SKM-1 (cell line): ENCODE measurements around the gene SHH.
"Not testable (repeated sequence)": the region's sequence is repeated elsewhere in the genome, so short reads cannot be mapped to it uniquely, and the experiment has no call there.

Experiments used
- DNase-seq: peaks from one replicate; lab custom pipeline; 2025; ENCODE audit not compliant: unreplicated experiment; lab: John Stamatoyannopoulos, UW

SHH gene

DNA sequence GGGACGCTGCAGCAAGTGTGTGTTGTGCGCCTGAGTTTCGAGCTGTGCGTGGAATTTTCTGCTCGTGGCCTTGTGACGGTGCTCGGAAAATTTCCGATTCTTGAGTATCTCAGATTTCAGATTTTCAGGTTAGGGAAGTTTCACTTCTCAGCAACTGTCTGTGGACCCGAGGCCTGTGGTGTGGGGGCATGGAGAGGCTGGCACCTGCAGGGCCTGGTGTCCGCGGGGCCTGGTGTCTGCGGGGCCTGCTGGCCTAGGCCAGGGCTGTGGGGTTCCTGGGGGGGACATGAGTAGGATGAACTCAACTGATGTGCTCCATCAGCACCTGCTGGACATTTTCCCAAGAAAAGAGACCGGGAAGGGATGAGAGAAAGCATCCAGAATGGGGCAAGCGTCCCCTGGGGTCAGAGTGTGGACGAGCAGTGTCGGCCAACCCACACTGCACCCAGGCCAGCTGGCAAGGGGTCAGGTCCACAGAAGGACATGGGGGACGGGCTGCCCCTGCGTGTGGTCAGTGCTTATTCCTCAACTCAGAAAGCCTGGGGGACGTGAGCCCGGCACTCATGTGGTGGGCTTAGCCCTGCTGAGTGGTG is 31.3 kb upstream of the SHH start:
- DNase-seq: no peak

DNA sequence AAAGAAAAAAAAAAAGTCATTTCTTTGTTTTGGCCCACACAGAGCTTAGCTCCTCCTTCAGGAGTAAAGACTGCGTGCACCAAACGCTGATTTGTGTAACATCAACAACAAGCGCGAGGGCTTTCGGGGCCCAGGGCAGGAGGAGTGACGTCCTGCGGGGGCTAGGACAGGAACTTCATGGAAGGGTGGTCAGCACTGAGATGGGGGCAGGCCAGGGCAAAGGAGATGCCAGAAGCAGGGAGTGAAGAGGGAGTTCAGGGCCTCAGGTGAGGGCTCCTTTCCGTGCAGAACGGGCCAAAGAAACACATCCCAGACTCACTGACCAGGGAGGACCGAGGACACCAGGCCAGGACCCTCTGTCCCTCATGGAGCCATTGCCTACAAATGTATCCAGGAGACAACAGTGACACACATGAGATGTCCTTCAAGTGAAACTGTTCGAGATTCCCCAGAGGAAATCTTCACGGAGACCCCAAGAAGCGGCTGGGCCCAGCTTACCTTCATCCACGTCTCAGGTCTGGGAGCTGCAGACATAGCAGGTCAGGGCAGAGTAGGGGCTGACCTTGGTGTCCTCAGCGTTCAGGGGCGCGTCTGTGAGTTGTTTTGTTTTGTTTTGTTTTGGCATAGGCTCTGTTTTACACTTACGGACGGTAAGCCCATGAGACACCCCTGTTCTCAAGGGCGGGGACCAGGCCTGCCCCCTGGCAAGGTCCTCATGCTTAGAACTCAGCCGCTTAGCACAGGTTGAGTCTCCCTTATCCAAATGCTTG is 30.4 kb upstream of the SHH start:
- no peak for DNase-seq

DNA sequence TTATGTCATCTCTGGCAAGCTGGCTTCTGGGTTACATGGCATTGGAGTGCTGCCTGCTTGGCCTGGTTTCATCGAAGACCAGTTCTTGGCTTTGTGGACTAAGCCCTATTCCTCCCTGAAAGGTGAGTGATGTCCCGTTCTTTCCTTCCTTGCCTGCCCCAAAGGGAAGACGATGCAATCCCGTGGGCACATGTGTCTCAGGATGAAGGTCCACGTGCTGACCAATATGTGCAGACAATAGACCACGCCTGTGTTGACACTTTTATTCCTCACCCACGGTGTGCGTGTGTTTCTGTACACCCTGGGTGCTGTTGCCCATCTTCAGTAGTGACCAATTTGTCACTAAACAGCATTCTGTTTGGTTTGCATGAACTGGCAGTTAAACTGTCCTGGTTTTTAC is 28.6 kb upstream of the SHH start:
- DNase-seq: no peak

DNA sequence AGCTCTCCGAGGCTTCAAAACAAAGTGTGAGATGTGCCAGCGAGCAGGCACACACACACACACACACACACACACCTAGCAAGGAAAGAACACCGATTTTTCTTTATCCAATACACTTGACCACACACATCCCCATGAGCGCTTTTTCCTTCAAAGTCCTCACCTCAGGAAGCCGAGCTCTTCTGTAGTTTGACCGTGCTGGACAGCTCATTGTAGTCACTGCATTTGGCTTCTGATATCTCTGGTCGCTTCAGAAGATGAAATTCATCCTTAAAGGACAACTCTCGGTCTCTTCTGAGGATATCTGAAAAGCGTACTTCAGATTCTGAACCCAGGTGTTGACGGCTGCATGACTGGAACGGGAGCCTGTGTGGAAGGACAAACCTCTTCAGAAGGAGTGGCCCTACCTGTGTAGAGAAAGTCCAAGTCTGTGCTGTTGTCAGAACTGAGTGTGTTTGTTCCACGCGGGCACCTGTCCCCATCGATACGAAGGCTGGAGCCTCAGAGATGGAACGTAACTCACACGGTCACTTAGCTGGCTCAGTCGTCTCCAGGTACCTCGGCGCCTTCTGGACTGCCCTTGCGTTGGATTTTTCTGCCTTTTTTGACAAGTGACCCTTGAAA is 28.1 kb upstream of the SHH start:
- no peak for DNase-seq

DNA sequence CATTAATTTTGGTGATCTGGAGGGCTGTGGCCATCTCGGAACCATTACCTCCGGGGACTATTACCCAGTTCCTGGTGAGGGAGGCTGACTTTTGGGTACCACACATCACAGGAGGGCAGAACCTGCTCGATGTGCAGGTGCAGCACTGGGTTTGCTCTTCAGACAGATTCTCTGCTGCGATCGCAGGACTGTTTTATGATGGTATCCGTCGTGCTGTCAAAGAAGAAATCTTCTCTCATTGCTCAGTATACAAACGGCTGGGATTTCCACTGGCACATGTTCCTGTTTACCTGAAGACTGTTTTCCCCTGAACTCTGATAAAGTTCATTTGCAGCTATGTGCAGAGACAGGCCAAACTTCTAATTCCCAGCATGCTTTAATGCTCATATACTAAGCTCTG is 27.2 kb upstream of the SHH start:
- no peak for DNase-seq

DNA sequence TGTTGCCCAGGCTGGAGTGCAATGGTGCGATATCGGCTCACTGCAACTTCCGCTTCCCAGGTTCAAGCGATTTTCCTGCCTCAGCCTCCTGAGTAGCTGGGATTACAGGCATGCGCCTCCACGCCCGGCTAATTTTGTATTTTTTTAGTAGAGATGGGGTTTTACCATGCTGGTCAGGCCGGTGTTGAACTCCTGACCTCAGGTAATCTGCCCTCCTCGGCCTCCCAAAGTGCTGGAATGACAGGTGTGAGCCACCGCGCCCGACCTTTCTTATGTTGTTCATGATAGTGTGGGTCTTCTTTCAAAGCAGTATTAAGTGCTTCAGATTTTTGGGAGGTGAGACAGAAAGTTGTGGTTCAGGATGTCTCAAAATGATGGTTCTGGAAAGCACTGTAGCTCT is 26.0 kb upstream of the SHH start:
- DNase-seq: not testable (repeated sequence)

DNA sequence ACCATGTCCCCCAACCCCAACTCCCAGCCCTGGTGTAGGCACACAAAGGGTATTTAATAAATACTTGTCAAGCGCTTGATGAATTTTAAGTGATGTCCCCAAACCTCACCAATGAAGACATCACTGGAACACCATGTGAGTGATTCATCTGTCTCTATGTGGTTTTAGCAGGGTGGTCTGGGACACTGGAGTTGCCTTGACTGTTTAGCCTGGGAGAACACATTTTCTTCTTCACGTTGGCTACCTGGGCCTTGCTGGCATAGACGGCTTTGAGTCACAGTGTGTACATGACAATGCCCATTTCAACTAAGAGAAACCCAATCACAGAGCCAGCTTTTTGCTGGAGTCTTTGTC is 24.8 kb upstream of the SHH start:
- no peak for DNase-seq

DNA sequence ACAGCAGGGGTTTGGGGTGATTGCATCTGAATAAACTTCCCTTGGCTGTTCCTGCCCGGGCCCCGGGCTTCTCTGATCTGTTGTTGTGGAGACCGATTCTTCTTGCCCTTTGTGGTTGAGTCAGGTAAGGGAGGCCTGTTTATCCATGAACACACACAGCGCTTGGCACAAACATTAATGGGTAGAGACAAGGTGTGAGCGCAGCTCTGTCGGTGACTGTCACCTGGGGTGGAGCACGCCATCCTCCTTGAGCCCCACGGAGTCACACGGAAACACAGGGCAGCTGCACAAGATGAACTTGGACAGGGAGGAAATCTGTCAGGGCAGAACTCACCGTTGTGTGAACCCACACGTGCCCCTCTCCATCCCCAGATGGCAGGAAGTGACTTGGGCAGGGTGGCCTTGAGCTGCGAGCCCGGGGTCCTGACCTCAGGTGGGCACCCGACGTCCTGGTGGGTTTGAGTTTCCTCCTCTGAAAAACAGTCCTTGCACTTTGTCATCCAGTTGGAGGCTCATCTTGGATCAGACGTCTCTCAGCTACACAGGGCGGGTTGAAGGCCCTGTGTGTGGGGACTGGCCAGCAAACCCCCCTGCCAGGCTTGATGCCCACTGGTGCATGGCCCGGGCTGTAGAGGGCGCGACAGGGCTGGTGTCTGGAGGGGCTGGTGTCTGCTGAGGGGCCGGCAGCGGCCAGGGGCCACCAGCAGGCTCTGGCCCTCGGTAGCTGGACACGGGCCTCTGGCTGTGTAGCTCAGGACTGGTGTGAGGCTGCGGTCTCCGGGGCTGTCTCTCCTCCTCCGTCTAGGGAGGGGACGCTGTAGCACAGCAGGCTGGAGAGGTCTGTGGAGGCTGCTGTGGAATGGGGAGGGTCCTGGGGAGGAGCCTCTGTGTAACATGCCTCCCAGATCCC is 24.2 kb upstream of the SHH start:
- DNase-seq: no peak

DNA sequence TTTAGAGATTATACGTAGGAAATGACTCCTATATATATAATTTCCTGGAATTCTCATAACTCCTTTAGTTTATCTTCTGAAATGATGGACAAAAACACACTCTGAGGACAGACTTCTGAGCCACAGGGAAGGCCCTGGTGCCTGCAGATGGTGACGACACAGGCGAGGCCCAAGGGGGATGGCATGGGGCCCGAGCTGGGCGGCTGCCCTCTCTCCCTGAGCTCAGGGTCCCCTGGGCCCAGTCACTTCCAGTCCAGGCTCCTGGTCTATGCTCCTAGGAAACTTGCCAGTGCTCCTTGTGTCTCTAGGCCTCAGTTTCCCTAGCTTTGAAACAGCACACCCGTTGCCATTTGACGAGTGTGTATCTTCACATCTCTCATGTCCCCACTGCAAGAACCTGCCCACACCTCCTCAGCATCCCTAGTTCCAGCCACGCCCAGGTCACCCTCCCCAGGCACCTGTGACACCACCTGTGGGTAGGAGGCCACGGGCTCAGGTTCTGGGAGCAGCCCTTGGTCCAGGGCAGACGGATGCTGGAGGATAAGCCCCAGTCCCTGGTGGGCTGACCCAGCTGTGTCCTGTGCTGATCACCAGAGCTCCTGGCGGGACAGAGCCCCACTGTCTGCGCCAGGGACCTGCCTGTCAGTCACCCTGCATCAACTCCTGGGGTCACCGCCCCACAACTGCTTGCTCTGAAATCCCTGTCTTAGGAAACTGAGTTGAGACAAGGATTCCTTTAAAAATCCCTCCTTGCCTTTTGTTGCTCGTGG is 23.4 kb upstream of the SHH start:
- DNase-seq: no peak

DNA sequence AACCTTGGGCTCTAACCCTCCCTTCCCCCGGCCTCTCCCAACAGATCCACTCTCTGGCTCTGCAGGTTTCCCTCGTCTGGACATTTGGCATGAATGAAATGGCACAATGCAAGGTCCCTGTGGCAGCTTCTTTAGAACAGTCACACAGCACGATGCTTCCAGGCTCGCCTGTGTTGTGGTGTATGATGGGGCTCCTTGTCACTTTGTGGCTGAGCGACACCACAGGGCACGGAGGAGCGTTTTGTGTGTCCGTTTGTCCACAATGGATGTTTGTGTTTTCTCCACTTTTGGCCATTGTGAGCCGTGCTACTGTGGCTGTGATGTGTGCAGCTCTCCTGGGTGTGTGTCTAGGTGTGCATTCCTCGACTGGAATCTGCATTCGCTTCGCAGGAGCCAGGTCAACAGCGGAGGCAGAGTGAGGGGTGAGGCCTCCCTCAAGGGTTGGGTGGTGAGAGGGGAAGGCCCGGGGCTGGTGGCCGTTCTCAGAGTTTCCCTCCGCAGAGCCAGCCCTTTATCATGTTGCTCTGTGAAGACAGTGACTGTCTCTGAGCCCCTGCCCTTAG is 22.3 kb upstream of the SHH start:
- no peak for DNase-seq

DNA sequence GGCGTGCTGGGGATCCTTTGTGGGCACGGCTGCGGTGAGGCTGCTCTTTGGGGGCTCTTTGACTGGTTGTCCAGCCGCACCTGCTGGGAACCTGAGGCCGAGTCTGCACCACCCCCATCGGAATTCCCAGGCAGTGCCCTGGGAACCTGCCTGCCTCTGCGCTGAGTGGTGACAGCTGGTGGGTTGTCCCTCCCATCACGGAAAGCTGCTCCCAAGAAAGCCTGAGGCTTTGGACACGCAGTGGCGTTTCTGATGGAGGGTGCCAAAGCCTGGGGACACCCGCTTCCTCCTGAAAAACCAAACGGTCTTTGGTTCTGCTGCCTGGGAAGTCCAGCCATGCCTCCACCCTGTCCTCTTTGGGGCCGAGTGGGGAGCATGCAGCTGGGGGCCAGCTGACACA is 21.4 kb upstream of the SHH start:
- no peak for DNase-seq

DNA sequence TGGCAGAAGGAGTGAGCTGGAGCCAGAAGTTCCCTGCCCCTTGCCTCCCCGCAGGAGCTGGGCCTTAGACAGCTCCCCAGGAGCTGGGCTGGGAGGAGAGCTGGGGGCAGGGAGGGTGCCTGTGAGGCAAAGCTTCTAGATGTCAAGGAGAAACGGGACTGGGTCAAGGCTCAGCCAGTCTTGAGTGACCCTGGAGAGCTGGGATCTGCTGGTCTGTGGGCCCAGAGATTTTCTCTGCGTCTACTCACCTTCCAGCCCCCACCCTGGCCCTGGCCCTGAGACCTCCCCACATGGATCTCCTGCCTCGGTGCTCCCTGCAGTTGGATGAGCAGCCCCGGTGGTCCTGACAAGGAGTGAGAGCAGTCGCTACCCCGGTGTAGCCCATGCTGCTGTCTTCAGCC is 20.3 kb upstream of the SHH start:
- DNase-seq: no peak

DNA sequence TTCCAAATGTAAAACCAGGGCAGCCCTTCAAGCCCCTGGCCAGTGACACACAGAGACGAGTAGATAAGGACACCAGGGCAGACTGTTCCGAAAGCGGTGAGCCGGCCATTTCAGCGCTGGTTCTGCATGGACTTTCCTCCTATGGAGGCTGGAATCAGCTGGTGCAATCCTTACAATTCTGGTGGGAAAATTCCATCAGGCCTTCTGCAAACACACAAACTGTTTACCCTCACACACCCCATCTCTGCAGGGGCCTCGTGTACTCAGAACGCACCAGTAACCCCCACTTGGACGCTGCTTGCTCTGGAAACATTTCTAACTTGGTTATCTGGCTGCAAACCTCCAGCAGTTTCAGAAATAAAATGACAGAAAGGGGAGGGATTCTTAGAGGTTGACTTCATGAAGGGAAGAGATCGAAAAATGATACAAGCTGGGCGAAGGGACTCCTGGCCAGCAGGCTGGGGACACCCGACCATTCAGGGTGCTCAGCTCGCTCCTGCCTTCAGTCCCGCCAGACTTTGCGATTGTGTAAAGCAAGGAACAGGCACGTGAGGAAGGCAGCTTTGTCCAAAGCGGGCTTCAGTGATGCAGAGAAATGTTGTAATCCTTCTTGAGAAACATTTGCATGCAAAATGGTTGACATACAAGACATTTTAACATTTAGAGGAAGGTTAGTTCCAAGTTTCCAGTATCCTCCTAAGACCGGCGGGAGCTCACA is 19.7 kb upstream of the SHH start:
- no peak for DNase-seq

DNA sequence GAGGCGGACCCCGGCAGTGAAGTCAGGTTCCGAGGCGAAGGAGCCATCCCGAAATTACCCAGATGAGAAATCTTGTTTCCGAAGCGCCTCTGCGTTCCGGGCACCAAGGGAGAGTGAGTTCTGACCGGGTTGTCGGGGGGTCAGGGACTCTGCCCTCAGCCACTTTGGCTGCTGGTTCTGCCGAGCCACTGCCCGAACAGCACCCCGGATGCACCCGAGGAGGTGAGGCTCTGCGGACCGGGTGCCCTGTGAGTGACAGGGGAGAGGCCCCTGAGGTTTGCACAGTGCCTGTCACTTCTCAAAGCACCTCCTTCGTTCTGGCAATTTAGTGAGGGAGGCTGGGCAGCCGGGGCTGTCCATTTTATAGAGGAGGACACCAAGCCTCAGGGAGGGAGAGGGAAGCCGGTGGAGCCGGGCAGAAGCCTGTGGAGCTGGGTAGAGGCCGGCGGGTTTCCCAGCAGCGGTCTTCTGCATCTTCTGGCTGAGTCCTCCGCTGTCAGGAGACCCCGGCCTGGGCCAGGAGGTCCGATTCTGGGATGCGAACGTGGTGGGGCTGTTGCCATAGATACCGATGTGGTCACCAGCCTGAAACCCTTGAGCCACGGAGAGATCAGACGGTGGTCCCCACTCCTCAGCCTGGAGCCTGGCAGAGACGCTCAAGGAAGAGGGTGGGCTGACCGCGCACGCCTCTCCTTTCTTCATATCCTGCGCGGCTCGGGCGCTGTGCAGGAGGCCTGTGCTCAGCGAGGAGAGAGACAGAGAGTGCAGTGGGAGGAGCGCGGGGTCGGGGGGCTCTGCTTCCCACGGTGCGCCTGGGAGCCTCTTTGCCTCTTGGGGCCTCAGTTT is 18.9 kb upstream of the SHH start:
- DNase-seq: no peak

DNA sequence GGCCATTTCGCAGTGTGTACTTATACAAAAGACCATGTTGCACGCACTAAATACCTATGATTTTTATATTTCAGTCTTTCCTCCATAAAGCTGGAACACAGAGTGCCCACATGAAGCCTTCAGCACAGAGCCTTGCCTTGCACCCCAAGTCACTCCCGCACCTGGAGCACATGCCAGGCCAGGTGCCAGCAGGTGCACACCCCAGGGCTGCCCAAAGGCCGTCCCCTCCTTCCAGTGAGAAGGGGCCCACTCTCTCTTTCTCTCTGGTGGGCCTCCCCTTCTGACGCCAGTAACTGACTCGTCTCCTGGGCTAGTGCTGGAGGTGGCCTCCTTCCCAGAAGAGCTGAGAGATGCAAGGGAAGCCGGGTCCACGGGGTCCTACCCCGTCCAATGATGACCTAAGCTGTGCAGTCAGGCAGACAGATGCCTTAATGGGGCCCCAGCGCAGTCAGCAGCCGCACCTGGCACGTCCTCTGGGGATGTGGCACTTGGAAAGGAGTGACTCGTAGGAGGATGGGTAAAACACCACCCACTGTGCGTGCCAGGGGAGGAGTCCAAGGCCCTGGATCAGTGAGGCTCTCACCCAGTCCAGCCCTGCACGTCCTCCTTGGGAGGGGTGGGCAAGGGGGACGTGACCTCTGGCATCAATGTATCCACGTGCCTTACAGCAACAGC is 17.7 kb upstream of the SHH start:
- DNase-seq: no peak

DNA sequence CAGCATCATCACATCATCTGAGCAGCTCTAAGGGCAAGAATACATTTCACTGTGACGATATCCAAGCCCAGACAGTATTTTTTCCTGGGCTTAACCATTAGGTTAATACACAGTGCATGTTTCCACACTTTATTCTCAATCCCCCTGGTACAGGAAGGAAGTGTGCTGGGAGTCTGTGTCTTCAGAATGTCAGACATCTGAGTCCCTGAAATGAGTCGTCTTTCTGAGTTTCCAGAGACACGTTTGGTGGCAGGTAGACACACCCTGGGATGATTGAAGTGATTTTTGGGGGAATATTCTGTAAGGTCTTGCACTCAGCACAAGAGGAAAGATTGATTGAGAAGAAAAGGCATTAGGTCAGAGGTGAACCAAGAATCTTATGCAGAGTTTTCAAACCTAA is 13.1 kb upstream of the SHH start:
- no peak for DNase-seq

DNA sequence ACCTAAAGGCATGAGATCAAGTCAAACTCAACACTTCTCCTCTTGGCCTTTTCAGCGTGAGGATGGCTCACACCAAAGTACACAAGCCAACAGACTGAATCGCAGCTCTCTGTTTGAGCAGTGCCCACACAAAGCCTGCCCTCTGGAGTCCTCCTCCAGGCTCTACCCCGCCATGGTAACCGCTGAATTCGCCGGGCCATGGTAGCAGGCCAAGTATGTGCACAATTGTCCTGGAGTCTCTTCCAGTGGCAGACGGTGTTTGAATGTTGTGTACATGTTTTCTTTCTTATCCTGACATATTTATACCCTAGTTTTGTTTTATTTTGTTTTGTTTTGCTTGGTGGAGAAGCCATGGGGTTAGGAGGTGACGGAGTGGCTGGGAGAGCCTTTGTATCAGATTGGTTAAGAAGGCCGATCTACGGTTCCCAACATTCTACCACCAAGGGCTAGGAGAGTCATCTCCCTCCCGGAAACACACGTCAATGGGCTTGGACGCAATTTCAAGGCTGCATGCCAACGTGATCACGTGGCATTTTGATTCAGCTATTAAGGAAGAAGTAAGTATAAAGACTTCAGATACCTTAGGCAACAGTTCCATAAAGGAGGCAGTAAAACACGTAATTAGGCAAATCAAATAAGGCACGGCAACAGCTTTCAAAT is 12.1 kb upstream of the SHH start:
- DNase-seq: no peak

DNA sequence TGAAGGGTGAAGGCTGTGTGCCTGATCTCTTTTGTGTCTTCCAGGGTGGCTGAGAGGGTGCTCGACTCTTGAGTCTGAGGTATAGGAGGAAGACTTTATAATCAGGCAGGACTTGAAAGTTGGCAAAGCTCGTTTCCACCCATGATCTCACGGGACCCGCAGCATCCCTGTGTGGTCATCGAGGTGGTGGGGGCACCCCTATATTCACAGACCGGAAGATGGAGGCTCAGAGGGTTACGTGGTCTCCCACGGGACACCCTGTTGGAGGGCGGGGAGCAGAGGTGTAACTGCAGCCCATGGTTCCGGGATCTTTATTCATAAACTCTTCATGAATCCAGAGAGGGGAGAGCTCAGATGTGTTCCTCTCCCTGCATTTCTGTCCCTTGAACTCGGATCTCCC is 9.6 kb upstream of the SHH start:
- DNase-seq: no peak
